ENCODE results near the gene SLC5A3.

GRCh38 chr21:34042735-34043134 lies 30.6 kb upstream of the SLC5A3 start:
- TF ChIP-seq CTCF (IDR thresholded peaks at IDR 0.05) (no peak), POLR2A (IDR thresholded peaks at IDR 0.05) (no peak), EP300 (IDR thresholded peaks at IDR 0.05) (no peak), POLR2AphosphoS5 (IDR thresholded peaks at IDR 0.05) (no peak)

Data from gastroesophageal sphincter (tissue), 3 donors.